WI38 (cell line): Measurements from ENCODE around the gene RNF224.
A peak's percentile ranks its signal among the peaks of the same experiment; 100 is the strongest.

ENCODE experiments used
- H3K4me3 ChIP-seq: 2 replicates; pipeline ENCODE4 v1.5.1; 2011; ENCODE audit warnings: low read depth, mild to moderate bottlenecking, control low read depth, low read length
- TF ChIP-seq, protein P1 (sequence below): IDR thresholded peaks from 2 replicates; pipeline ENCODE4 v1.5.1; 2012; ENCODE audit warnings: low read depth, mild to moderate bottlenecking, control low read depth, low read length

Gene RNF224

DNA sequence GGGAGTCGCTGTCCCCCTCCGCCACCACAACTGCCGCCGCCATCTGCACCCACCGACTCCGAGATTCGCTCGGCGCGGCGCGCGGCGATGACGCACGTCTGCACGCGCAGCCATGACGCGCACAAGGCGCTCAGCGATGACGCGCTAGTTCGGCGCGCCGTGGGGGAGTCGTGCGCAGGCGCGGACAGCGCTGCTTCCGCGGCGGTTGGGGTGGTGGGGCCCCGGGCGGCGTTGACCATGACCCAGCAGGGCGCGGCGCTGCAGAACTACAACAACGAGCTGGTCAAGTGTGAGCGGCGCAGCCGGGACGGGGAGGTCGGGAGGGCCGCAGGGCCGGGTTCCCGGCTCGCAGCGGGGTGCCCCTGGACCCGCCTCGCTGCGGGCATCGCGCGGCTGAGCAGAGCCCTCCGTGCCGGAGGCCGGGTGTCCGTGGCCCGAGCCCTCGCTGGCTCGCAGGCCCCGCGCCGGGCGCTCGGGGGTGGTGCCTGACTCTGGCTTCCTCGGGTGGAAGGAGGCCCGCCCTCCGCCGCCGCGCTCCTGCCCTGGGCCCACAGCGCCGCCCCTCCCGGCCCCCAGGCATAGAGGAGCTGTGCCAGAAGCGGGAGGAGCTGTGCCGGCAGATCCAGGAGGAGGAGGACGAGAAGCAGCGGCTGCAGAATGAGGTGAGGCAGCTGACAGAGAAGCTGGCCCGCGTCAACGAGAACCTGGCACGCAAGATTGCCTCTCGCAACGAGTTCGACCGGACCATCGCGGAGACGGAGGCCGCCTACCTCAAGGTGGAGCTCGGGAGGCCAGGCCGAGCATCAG is 38.6 kb upstream of the RNF224 start, which contains the start of the genes ANAPC2 and SSNA1:
ANAPC2 (minus strand) TSS at position 71 of the 807 bp plus-strand sequence; CDS start at position 43, 28 bp downstream.
SSNA1 (plus strand) TSS at position 187 of the 807 bp plus-strand sequence; CDS start at position 238, 51 bp downstream.
- peak within 1 kb of the TSS; percentile 82 for H3K4me3 ChIP-seq
- TF ChIP-seq, protein P1, sequence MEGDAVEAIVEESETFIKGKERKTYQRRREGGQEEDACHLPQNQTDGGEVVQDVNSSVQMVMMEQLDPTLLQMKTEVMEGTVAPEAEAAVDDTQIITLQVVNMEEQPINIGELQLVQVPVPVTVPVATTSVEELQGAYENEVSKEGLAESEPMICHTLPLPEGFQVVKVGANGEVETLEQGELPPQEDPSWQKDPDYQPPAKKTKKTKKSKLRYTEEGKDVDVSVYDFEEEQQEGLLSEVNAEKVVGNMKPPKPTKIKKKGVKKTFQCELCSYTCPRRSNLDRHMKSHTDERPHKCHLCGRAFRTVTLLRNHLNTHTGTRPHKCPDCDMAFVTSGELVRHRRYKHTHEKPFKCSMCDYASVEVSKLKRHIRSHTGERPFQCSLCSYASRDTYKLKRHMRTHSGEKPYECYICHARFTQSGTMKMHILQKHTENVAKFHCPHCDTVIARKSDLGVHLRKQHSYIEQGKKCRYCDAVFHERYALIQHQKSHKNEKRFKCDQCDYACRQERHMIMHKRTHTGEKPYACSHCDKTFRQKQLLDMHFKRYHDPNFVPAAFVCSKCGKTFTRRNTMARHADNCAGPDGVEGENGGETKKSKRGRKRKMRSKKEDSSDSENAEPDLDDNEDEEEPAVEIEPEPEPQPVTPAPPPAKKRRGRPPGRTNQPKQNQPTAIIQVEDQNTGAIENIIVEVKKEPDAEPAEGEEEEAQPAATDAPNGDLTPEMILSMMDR = peak; percentile 47; the same call in 1 of the 2 replicates

DNA sequence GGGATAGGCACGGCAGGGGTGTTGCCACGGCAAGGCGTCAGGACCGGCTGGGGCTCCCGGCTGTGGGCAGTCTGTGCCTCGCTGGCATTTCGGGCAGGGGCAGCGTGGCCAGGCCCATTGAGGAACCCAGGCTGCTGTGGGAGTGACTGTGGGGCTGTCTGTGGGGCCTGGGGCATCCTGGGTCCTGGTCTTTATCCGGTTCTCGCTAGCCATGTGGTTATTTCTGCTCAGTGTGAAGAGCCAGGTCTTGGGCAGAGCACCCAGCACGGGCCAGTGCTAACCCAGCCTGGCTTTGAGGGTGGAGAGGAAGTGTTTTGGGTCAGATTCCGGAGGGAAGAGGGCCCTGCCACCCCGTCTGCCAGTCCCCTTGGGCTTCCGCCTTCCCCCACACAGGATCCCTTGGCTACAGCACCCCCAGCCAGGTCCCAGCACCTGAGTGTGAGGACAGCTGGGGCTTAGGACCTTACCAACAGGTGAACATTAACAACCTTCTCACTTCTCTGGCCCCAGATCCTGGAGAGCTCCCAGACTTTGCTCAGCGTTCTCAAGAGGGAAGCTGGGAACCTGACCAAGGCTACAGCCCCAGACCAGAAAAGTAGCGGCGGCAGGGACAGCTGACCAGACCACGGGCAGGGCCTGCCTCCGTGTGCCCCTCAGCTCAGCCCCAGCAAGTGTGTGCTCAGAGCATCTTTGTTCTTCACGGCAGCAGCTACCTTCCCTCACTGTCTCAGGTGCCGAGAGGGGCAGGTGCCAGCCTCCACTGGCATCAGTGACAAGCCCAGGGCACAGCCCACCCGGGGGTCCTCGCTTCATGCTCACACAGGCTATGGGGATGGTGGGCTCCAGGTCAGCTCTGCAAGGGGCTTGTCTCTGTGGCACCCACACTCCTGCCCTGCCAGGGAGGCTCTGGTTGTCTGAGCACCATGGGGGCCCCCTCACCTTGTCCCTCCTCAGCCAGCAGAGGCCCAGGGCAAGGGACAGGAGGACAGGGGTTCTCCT is 37.7 kb upstream of the RNF224 start:
- H3K4me3 ChIP-seq = peak overlapping the region; percentile 82
- TF ChIP-seq, protein P1 = no peak

DNA sequence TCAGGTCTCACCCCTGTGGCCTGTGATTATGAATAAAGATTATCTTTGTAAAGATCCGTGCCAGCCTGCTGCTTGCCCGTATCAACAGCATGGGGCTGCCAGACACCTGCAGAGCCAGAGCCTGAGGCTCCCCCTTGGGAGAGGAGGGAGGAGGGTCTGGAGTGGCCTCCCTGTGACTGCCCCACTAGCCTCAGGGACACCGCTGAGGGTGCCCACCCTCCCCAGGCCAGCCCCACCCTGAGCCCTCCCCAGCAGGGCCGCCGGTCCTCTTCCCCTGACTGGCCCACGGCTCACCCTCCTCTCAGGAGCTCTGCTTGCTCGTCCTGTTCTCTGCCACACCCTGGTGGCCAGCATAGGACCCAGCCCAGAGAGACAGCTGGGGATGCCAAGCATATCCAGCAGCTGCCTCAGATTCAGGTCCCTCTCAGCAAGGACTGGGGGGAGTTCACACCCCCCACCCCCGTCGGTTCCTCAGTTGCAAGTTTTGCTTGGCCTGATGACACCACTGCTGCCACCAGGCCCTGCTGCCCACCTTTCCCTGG is 36.9 kb upstream of the RNF224 start:
- no peak overlapping the region for H3K4me3 ChIP-seq
- TF ChIP-seq, protein P1 = no peak

- TF ChIP-seq, protein P1 = no peak
- H3K4me3 ChIP-seq = no peak overlapping the region
Observed at GRCh38 chr9:137191245-137191644, 36.1 kb upstream of the RNF224 start.

DNA sequence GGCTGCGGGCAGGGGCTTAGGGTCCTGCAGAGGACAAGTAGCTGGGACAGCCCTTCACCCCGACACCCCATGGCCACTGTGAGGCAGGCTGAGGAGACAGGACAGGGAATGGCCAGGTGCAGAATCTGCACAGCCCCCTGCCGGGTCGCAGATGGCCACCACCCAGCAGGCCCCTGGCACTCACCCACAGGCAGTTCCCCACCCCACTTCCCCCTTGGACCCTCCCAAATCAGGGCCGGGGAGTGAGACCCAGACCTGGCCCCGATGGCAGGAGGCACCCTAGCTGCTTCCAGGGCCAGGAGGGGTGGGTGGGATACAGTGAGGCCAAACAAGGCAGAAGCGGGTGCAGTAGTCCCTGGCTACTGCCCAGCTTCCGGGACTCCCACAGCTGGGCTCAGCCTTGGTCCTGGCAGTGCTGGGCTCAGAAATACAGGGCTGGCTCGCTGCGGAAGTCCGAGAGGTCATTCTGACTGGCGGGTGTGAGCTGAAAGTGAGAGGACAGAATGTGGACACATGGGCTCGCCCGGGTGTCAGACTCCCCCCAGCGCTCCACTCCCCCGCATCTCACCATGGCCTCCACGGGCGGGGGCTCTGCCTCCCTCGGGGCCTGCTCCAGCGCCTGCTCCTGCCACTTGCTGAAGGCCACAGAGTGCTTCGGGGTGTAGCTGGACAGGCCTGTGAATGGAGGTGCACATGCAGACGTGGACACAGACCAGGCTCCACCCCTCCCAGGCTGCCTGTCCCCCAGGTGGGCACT is 35.4 kb upstream of the RNF224 start:
- no peak overlapping the region for H3K4me3 ChIP-seq
- TF ChIP-seq, protein P1 = no peak

- TF ChIP-seq, protein P1 = no peak
- H3K4me3 ChIP-seq = no peak overlapping the region
Observed at GRCh38 chr9:137192448-137192780, 34.9 kb upstream of the RNF224 start.
